Cardiac fibroblast (primary cell): Measurements from ENCODE around the gene TIGD2.

ENCODE experiments used
- DNase-seq, 2 donors: peaks; one replicate each; pipeline versions ENCODE4 v3.0.0 to v3.0.0-alpha.2; 2010; ENCODE audit warnings: low read depth in 2 of 2
- H3K4me3 ChIP-seq, 2 donors: replicated peaks in 1 of 2; 1 replicate in 1 of 2; 2 replicates in 1 of 2; pipeline ENCODE4 v1.5.1; 2011; ENCODE audit warnings: low read depth in 2 of 2, low read length in 2 of 2, mild to moderate bottlenecking in 2 of 2, moderate library complexity in 1 of 2
- TF ChIP-seq, protein P1 (sequence below): IDR thresholded peaks from one replicate; pipeline ENCODE4 v1.5.1; 2011; ENCODE audit warnings: low read depth, mild to moderate bottlenecking, low read length, inconsistent platforms

The TIGD2 gene

GRCh38 chr4:89114100-89114499, 2.8 kb downstream of the TIGD2 start:
- TF ChIP-seq, protein P1, sequence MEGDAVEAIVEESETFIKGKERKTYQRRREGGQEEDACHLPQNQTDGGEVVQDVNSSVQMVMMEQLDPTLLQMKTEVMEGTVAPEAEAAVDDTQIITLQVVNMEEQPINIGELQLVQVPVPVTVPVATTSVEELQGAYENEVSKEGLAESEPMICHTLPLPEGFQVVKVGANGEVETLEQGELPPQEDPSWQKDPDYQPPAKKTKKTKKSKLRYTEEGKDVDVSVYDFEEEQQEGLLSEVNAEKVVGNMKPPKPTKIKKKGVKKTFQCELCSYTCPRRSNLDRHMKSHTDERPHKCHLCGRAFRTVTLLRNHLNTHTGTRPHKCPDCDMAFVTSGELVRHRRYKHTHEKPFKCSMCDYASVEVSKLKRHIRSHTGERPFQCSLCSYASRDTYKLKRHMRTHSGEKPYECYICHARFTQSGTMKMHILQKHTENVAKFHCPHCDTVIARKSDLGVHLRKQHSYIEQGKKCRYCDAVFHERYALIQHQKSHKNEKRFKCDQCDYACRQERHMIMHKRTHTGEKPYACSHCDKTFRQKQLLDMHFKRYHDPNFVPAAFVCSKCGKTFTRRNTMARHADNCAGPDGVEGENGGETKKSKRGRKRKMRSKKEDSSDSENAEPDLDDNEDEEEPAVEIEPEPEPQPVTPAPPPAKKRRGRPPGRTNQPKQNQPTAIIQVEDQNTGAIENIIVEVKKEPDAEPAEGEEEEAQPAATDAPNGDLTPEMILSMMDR: no peak
- H3K4me3 ChIP-seq: no peak overlapping the region
- DNase-seq: no peak

GRCh38 chr4:89117115-89117514, 5.8 kb downstream of the TIGD2 start:
- no peak for DNase-seq
- TF ChIP-seq, protein P1: no peak
- H3K4me3 ChIP-seq: no peak overlapping the region

GRCh38 chr4:89119166-89119565, 7.8 kb downstream of the TIGD2 start:
- no peak overlapping the region for H3K4me3 ChIP-seq
- DNase-seq: peak; percentile 20 to 69
- TF ChIP-seq, protein P1: no peak

GRCh38 chr4:89119836-89120235, 8.5 kb downstream of the TIGD2 start:
- DNase-seq: peak in 1 of 2 donors; percentile 20
- TF ChIP-seq, protein P1: no peak
- H3K4me3 ChIP-seq: no peak overlapping the region

- no peak overlapping the region for H3K4me3 ChIP-seq
- TF ChIP-seq, protein P1: no peak
- DNase-seq: no peak
Measured at GRCh38 chr4:89121387-89122068, 10.2 kb downstream of the TIGD2 start.

DNA sequence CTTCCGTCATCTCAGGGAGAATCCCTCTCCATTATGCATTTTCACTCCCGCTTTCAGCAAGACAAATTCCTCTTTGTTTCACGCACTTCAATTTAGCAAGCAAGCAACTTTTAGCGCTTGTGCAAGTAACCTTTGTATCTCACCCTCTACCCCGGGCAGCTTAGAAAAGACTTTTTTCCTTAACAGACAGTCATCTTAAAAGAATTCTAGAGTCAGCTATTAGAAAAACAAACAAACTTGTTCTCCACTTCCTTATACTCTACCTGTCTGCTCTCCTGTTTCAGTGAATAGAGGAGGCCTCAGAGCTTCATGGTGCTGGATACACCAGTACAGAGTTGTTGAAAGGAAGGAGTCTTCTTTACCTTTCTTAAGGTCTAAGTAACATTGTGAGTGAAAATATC, 12.1 kb downstream of the TIGD2 start:
- peak in 1 of 2 donors; percentile 27 for DNase-seq
- TF ChIP-seq, protein P1: no peak
- H3K4me3 ChIP-seq: no peak overlapping the region
